Kidney epithelial cell (primary cell): ENCODE data around the gene GNPDA1. TPM values are rescaled to one million over a fixed set of nuclear protein-coding genes. Genes with fewer than 3 reads are reported as not detected.

ENCODE experiments used
- DNase-seq: peaks from one replicate; pipeline ENCODE4 v3.0.0-alpha.2; 2010; ENCODE audit warnings: low read depth
- H3K27me3 ChIP-seq: 2 replicates; pipeline ENCODE4 v1.6.0; 2011; ENCODE audit warnings: low read length; ENCODE audit not compliant: control insufficient read depth, insufficient read depth
- H3K36me3 ChIP-seq: 2 replicates; pipeline ENCODE4 v1.5.1; 2011; ENCODE audit warnings: low read length; ENCODE audit not compliant: control insufficient read depth, insufficient read depth
- H3K4me3 ChIP-seq: 2 replicates; pipeline ENCODE4 v1.5.1; 2011; ENCODE audit warnings: low read depth, mild to moderate bottlenecking, control low read depth, low read length
- total RNA-seq: library from RNA; depleted of rRNA; stranded (reverse); fragments of >200 nt; gene quantifications from 2 replicates; pipeline ENCODE4 v1.2.3, GENCODE V29; 2015
- TF ChIP-seq, protein P1 (sequence below): IDR thresholded peaks from 2 replicates; pipeline ENCODE4 v1.5.1; 2011; ENCODE audit warnings: mild to moderate bottlenecking, moderate library complexity, low read length, control low read depth, inconsistent platforms; ENCODE audit not compliant: insufficient read depth, poor library complexity, severe bottlenecking

The GNPDA1 gene
- total RNA-seq, 1 donor from 2014 or later, result 164 TPM

GRCh38 chr5:141951332-141951781, 61.5 kb downstream of the GNPDA1 start:
- TF ChIP-seq, protein P1, sequence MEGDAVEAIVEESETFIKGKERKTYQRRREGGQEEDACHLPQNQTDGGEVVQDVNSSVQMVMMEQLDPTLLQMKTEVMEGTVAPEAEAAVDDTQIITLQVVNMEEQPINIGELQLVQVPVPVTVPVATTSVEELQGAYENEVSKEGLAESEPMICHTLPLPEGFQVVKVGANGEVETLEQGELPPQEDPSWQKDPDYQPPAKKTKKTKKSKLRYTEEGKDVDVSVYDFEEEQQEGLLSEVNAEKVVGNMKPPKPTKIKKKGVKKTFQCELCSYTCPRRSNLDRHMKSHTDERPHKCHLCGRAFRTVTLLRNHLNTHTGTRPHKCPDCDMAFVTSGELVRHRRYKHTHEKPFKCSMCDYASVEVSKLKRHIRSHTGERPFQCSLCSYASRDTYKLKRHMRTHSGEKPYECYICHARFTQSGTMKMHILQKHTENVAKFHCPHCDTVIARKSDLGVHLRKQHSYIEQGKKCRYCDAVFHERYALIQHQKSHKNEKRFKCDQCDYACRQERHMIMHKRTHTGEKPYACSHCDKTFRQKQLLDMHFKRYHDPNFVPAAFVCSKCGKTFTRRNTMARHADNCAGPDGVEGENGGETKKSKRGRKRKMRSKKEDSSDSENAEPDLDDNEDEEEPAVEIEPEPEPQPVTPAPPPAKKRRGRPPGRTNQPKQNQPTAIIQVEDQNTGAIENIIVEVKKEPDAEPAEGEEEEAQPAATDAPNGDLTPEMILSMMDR, result peak; percentile 59
- Histone ChIP-seq H3K4me3 (no peak overlapping the region), H3K36me3 (no peaks in the 10 kb centered on the region), H3K27me3 (no peaks in the 10 kb centered on the region)
- DNase-seq, result no peak

Other genes with a start within 250 kb of the GNPDA1 start
- 42.4 and 45.5 TPM in 2 replicates for gene PCDH1, start 134.6 kb downstream of the GNPDA1 start, total RNA-seq
- gene DELE1, start 89.2 kb downstream of the GNPDA1 start, total RNA-seq, result 62.3 and 74.1 TPM in 2 replicates
- gene PCDH12, start 54.8 kb downstream of the GNPDA1 start, total RNA-seq, result not detected in 2 replicates
- gene RNF14, start 43.9 kb downstream of the GNPDA1 start, total RNA-seq, result 68.8 and 95.9 TPM in 2 replicates
- 52.1 and 54.3 TPM in 2 replicates for gene NDFIP1, start 95.8 kb upstream of the GNPDA1 start, total RNA-seq